Activated CD8-positive, alpha-beta memory T cell treated with anti-CD3 and anti-CD28 coated beads for 48 hours (primary cell): ENCODE data around the gene NDUFS7.
"Not testable (repeated sequence)": the region's sequence is repeated elsewhere in the genome, so short reads cannot be mapped to it uniquely, and the experiment has no call there.

Source experiments
- DNase-seq, 3 experiments: peaks; one replicate each; pipeline ENCODE4 v3.0.0-alpha.2; 2020; ENCODE audit warnings: low read depth in 2 of 3, low spot score in 2 of 3

Gene NDUFS7

GRCh38 chr19:1417681-1418495 lies 34.2 kb downstream of the NDUFS7 start:
- DNase-seq: no peak

GRCh38 chr19:1418496-1418775 lies 34.7 kb downstream of the NDUFS7 start:
- no peak for DNase-seq

GRCh38 chr19:1418951-1419738 lies 35.4 kb downstream of the NDUFS7 start:
- DNase-seq: no peak

- DNase-seq: not testable (repeated sequence)
Observed at GRCh38 chr19:1420085-1420484, 36.4 kb downstream of the NDUFS7 start.

- no peak for DNase-seq
Observed at GRCh38 chr19:1420590-1420989, 36.9 kb downstream of the NDUFS7 start.

- DNase-seq: no peak
Observed at GRCh38 chr19:1421218-1421957, 37.7 kb downstream of the NDUFS7 start.

- DNase-seq: no peak
Observed at GRCh38 chr19:1421958-1422305, 38.2 kb downstream of the NDUFS7 start.

- no peak for DNase-seq
Observed at GRCh38 chr19:1422360-1422759, 38.7 kb downstream of the NDUFS7 start.

GRCh38 chr19:1422943-1423342 lies 39.2 kb downstream of the NDUFS7 start:
- DNase-seq: no peak

GRCh38 chr19:1423436-1424191 lies 39.9 kb downstream of the NDUFS7 start:
- DNase-seq: no peak

GRCh38 chr19:1424192-1424955 lies 40.7 kb downstream of the NDUFS7 start:
- DNase-seq: no peak

GRCh38 chr19:1425102-1425837 lies 41.6 kb downstream of the NDUFS7 start:
- DNase-seq: no peak

- no peak for DNase-seq
Observed at GRCh38 chr19:1425902-1426301, 42.2 kb downstream of the NDUFS7 start.

- DNase-seq: no peak
Observed at GRCh38 chr19:1426736-1427135, 43.0 kb downstream of the NDUFS7 start.

GRCh38 chr19:1427221-1427920 lies 43.7 kb downstream of the NDUFS7 start:
- no peak for DNase-seq

GRCh38 chr19:1428738-1429391 lies 45.2 kb downstream of the NDUFS7 start:
- no peak for DNase-seq

- DNase-seq: no peak
Observed at GRCh38 chr19:1429750-1430149, 46.0 kb downstream of the NDUFS7 start.

GRCh38 chr19:1430246-1430645 lies 46.5 kb downstream of the NDUFS7 start:
- no peak for DNase-seq
